Occipital lobe (tissue), 2 donors: ENCODE data around the gene ZSCAN2. TPM values are rescaled to one million over a fixed set of nuclear protein-coding genes. Genes with fewer than 3 reads are reported as not detected.
"Not testable (repeated sequence)": the region's sequence is repeated elsewhere in the genome, so short reads cannot be mapped to it uniquely, and the experiment has no call there.

ENCODE experiments used
- DNase-seq: peaks from one replicate; lab custom pipeline; 2025; lab: John Stamatoyannopoulos, UW
- total RNA-seq: library from RNA; depleted of rRNA; stranded (reverse); fragments of >200 nt; gene quantifications from one replicate; pipeline ENCODE4 v1.2.3, GENCODE V29; 2014

ZSCAN2 gene
- total RNA-seq, 1 donor from 2014 or later = 32.6 TPM

- no peak for DNase-seq
Observed at GRCh38 chr15:84634228-84634837, 33.5 kb downstream of the ZSCAN2 start.

GRCh38 chr15:84638103-84638502, 37.3 kb downstream of the ZSCAN2 start:
- DNase-seq = no peak

GRCh38 chr15:84641871-84642270, 41.1 kb downstream of the ZSCAN2 start:
- not testable (repeated sequence) for DNase-seq

GRCh38 chr15:84642640-84643039, 41.8 kb downstream of the ZSCAN2 start:
- not testable (repeated sequence) for DNase-seq

GRCh38 chr15:84643838-84644237, 43.0 kb downstream of the ZSCAN2 start:
- DNase-seq = no peak

GRCh38 chr15:84645496-84645895, 44.7 kb downstream of the ZSCAN2 start:
- no peak for DNase-seq

- no peak for DNase-seq
Observed at GRCh38 chr15:84645997-84646396, 45.2 kb downstream of the ZSCAN2 start.

GRCh38 chr15:84647726-84648125, 46.9 kb downstream of the ZSCAN2 start:
- DNase-seq = no peak

- DNase-seq = no peak
Observed at GRCh38 chr15:84648539-84648938, 47.7 kb downstream of the ZSCAN2 start.

GRCh38 chr15:84649706-84650105, 48.9 kb downstream of the ZSCAN2 start:
- DNase-seq = no peak

- no peak for DNase-seq
Observed at GRCh38 chr15:84653584-84653909, 52.7 kb downstream of the ZSCAN2 start.

GRCh38 chr15:84653910-84654688, 53.3 kb downstream of the ZSCAN2 start, which contains the start of gene WDR73:
Gene WDR73, minus strand, starts transcription at chr15:84654283. Its CDS starts 9 bp downstream, at chr15:84654274.
- peak; percentile 98 for DNase-seq

GRCh38 chr15:84654689-84655453, 54.1 kb downstream of the ZSCAN2 start:
- DNase-seq = peak; percentile 65

GRCh38 chr15:84656972-84657371, 56.2 kb downstream of the ZSCAN2 start:
- DNase-seq = no peak

- no peak for DNase-seq
Observed at GRCh38 chr15:84657748-84658079, 56.9 kb downstream of the ZSCAN2 start.

GRCh38 chr15:84658080-84658787, 57.4 kb downstream of the ZSCAN2 start, which contains the start of gene NMB:
Gene NMB, minus strand, starts transcription at chr15:84658199. Its CDS starts 47 bp downstream, at chr15:84658152.
- DNase-seq = peak; percentile 69

- DNase-seq = no peak
Observed at GRCh38 chr15:84658788-84659411, 58.1 kb downstream of the ZSCAN2 start.

- DNase-seq = no peak
Observed at GRCh38 chr15:84659904-84660781, 59.3 kb downstream of the ZSCAN2 start.

- no peak for DNase-seq
Observed at GRCh38 chr15:84661001-84661400, 60.2 kb downstream of the ZSCAN2 start.

GRCh38 chr15:84666373-84666772, 65.6 kb downstream of the ZSCAN2 start:
- DNase-seq = no peak
